Aorta (tissue), 5 donors: ENCODE measurements around the gene MMP25. TPM values are rescaled to one million over a fixed set of nuclear protein-coding genes. Genes with fewer than 3 reads are reported as not detected.

Experiments
- ATAC-seq: fragments of 200-7000 bp; cut with Tn5 transposase; one replicate; pipeline ENCODE4 v1.9.1; 2022; ENCODE audit warnings: moderate library complexity; ENCODE audit not compliant: low FRiP score
- DNase-seq, 2 donors: peaks; one replicate each; pipeline ENCODE4 v3.0.0-alpha.2; 2020
- H3K27ac ChIP-seq, 2 donors: one replicate each; pipeline ENCODE4 v1.5.1; 2013; ENCODE audit warnings: low read length in 2 of 2, mild to moderate bottlenecking in 2 of 2, moderate library complexity in 2 of 2, control low read depth in 1 of 2, inconsistent platforms in 1 of 2, low read depth in 1 of 2
- H3K27me3 ChIP-seq, 2 donors: one replicate each; pipeline ENCODE4 v1.6.1; 2013; ENCODE audit warnings: control low read depth in 1 of 2, low read length in 1 of 2, mild to moderate bottlenecking in 1 of 2, moderate library complexity in 1 of 2; ENCODE audit not compliant: insufficient read depth in 2 of 2, control insufficient read depth in 1 of 2
- H3K36me3 ChIP-seq, 2 donors: one replicate each; pipeline ENCODE4 v1.6.1; 2013; ENCODE audit warnings: control low read depth in 1 of 2, low read length in 1 of 2, mild to moderate bottlenecking in 1 of 2; ENCODE audit not compliant: insufficient read depth in 2 of 2, control insufficient read depth in 1 of 2
- H3K4me1 ChIP-seq, 2 donors: one replicate each; pipeline ENCODE4 v1.6.1; 2013; ENCODE audit warnings: low read length in 2 of 2, control low read depth in 1 of 2, mild to moderate bottlenecking in 1 of 2, moderate library complexity in 1 of 2; ENCODE audit not compliant: insufficient read depth in 2 of 2, control insufficient read depth in 1 of 2
- H3K4me3 ChIP-seq, 2 donors: one replicate each; pipeline ENCODE4 v1.5.1; 2013; ENCODE audit warnings: low read length in 2 of 2, control low read depth in 1 of 2, mild to moderate bottlenecking in 1 of 2
- H3K9me3 ChIP-seq: one replicate; pipeline ENCODE4 v1.6.1; 2013; ENCODE audit warnings: mild to moderate bottlenecking, low read length; ENCODE audit not compliant: control insufficient read depth
- WGBS, 2 donors: extraction: QIAGEN DNeasy Blood & Tissue Kit; methylation state at CpG; one replicate each; pipeline ENCODE4 v1.1.7; 2013; 5-methylcytosine and 5-hydroxymethylcytosine counted together
- intact Hi-C, 2 donors: fragments of 100-400 bp; cut with DNase I; formaldehyde crosslinking; loops; one replicate each; pipeline versions ENCODE4 v1.14.2 to v1.15.0; 2022
- polyA plus RNA-seq, 2 donors: library from polyadenylated mRNA; stranded (reverse); fragments of 200-250 nt; gene quantifications; one replicate each; pipeline ENCODE4 v1.2.3, GENCODE V29; 2013
- total RNA-seq, 2 donors: library from RNA; stranded (reverse); fragmentation: NEBNext Ultra II Directional; extraction: Animal tissue kit (Norgen Biotek cat#: 25700); gene quantifications; one replicate each; pipeline ENCODE4 v1.2.1, GENCODE V29; 2021
- donor health status: healthy with polysubstance abuse.
- donor health status: Bipolar disorder and iron deficiency.
- donor health status: DM: no; HTN: no; CAD: no.
- donor health status: DM: no; HTN: no; CAD: no.
- donor health status: DM: yes; HTN: yes; CAD: no.

MMP25 gene
- total and polyA plus RNA-seq, 4 donors = 0.36 to 11.4 (median 2.0) TPM

- WGBS, 2 donors = 94 to 95% methylated on average over 23 to 24 of the region's 24 CpGs
- ATAC-seq = no peak
- no peaks in the 10 kb centered on the region for H3K27me3 ChIP-seq
- H3K4me1 ChIP-seq = no peaks in the 10 kb centered on the region
- H3K4me3 ChIP-seq = no peak overlapping the region
- peaks cover 0 to 1% of the 10 kb centered on the region in 2 donors for H3K36me3 ChIP-seq
- peak in 1 of 2 donors; percentile 53 for DNase-seq
- no peaks in the 10 kb centered on the region for H3K9me3 ChIP-seq
- H3K27ac ChIP-seq = no peak overlapping the region
- intact Hi-C loops = no loop called here
These were observed 19.5 kb upstream of the MMP25 start for GRCh38 chr16:3026609-3027488.

GRCh38 chr16:3027489-3027795, 18.9 kb upstream of the MMP25 start:
- Histone ChIP-seq H3K4me1 (no peaks in the 10 kb centered on the region), H3K9me3 (no peaks in the 10 kb centered on the region), H3K4me3 (no peak overlapping the region), H3K36me3 (peaks cover 0 to 1% of the 10 kb centered on the region in 2 donors), H3K27ac (no peak overlapping the region), H3K27me3 (no peaks in the 10 kb centered on the region)
- ATAC-seq (no peak), DNase-seq (no peak)
- WGBS, 2 donors = 88 to 92% methylated on average over 8 of the region's 8 CpGs
- intact Hi-C loops = no loop called here

- H3K4me1 ChIP-seq = no peaks in the 10 kb centered on the region
- H3K9me3 ChIP-seq = no peaks in the 10 kb centered on the region
- no peak overlapping the region for H3K27ac ChIP-seq
- ATAC-seq (no peak), DNase-seq (peak; percentile 80 to 92)
- intact Hi-C loops = no loop called here
- 28 to 33% methylated on average over 56 to 58 of the region's 58 CpGs for WGBS, 2 donors
- H3K36me3 ChIP-seq = peaks cover 0 to 1% of the 10 kb centered on the region in 2 donors
- H3K27me3 ChIP-seq = no peaks in the 10 kb centered on the region
- no peak overlapping the region for H3K4me3 ChIP-seq
These were observed 18.2 kb upstream of the MMP25 start for GRCh38 chr16:3027983-3028715.

GRCh38 chr16:3028716-3029319, 17.5 kb upstream of the MMP25 start:
- ATAC-seq = no peak
- DNase-seq = no peak
- WGBS, 2 donors = 41% methylated on average over 15 of the region's 15 CpGs
- Histone ChIP-seq H3K27ac (no peak overlapping the region), H3K4me1 (no peaks in the 10 kb centered on the region), H3K4me3 (no peak overlapping the region), H3K9me3 (no peaks in the 10 kb centered on the region), H3K27me3 (no peaks in the 10 kb centered on the region), H3K36me3 (peaks cover 0 to 1% of the 10 kb centered on the region in 2 donors)
- intact Hi-C loops = no loop called here

- ATAC-seq (no peak), DNase-seq (peak in 1 of 2 donors; percentile 71)
- no peak overlapping the region for H3K27ac ChIP-seq
- peaks cover 0 to 1% of the 10 kb centered on the region in 2 donors for H3K36me3 ChIP-seq
- WGBS, 2 donors = 13 to 15% methylated on average over 55 to 59 of the region's 59 CpGs
- H3K27me3 ChIP-seq = no peaks in the 10 kb centered on the region
- no peaks in the 10 kb centered on the region for H3K9me3 ChIP-seq
- no peak overlapping the region for H3K4me3 ChIP-seq
- no peaks in the 10 kb centered on the region for H3K4me1 ChIP-seq
- intact Hi-C loops = no loop called here
These were observed 16.7 kb upstream of the MMP25 start for GRCh38 chr16:3029491-3030221.

- H3K27ac ChIP-seq = no peak overlapping the region
- H3K4me1 ChIP-seq = no peaks in the 10 kb centered on the region
- H3K4me3 ChIP-seq = no peak overlapping the region
- intact Hi-C loops = no loop called here
- no peaks in the 10 kb centered on the region for H3K9me3 ChIP-seq
- H3K36me3 ChIP-seq = peaks cover 0 to 1% of the 10 kb centered on the region in 2 donors
- no peak for ATAC-seq
- WGBS, 2 donors = 88 to 91% methylated on average over 33 of the region's 33 CpGs
- no peak for DNase-seq
- no peaks in the 10 kb centered on the region for H3K27me3 ChIP-seq
These were observed 15.8 kb upstream of the MMP25 start for GRCh38 chr16:3030222-3031212.

- no peaks in the 10 kb centered on the region for H3K36me3 ChIP-seq
- no peak overlapping the region for H3K27ac ChIP-seq
- no peak for ATAC-seq
- no peaks in the 10 kb centered on the region for H3K27me3 ChIP-seq
- intact Hi-C loops = no loop called here
- no peaks in the 10 kb centered on the region for H3K9me3 ChIP-seq
- 34 to 54% methylated on average over 7 of the region's 7 CpGs for WGBS, 2 donors
- DNase-seq = no peak
- H3K4me1 ChIP-seq = no peaks in the 10 kb centered on the region
- no peak overlapping the region for H3K4me3 ChIP-seq
These were observed 13.7 kb upstream of the MMP25 start for GRCh38 chr16:3032624-3033023.
